GM12878 (cell line): Measurements from ENCODE around the gene ICAM4. TPM values are rescaled to one million over a fixed set of nuclear protein-coding genes. Genes with fewer than 3 reads are reported as not detected.
A peak's percentile ranks its signal among the peaks of the same experiment; 100 is the strongest.

Source experiments
- BCL11A ChIP-seq: IDR thresholded peaks from 2 replicates; pipeline ENCODE4 v1.6.1; 2011; ENCODE audit warnings: low read depth, low read length
- CBFB ChIP-seq: IDR thresholded peaks from 2 replicates; pipeline ENCODE4 v1.6.1; 2016; ENCODE audit warnings: antibody characterized with exemption, low read depth
- CEBPB ChIP-seq, 2 experiments: fragments of 150-350 bp in 1 of 2; IDR thresholded peaks; 2 replicates each; pipeline ENCODE4 v1.6.1; 2012 to 2014; ENCODE audit warnings: low read depth in 2 of 2, low read length in 2 of 2, borderline replicate concordance in 1 of 2, inconsistent platforms in 1 of 2
- EGR1 ChIP-seq, 2 experiments: IDR thresholded peaks; 1 replicate in 1 of 2; 2 replicates in 1 of 2; pipeline ENCODE4 v1.6.1; 2011 to 2012; ENCODE audit warnings: low read depth in 2 of 2, low read length in 2 of 2, borderline replicate concordance in 1 of 2, mild to moderate bottlenecking in 1 of 2, moderate library complexity in 1 of 2
- EP300 ChIP-seq, 2 experiments: fragments of 150-350 bp in 1 of 2; IDR thresholded peaks; 2 replicates each; pipeline ENCODE4 v1.6.1; 2011 to 2012; ENCODE audit warnings: low read depth in 2 of 2, low read length in 2 of 2, borderline replicate concordance in 1 of 2, improper control_type of control experiment in 1 of 2, inconsistent platforms in 1 of 2; ENCODE audit not compliant: control insufficient read depth in 1 of 2
- ETV6 ChIP-seq, 2 experiments: fragments of 450-650 bp in 1 of 2; IDR thresholded peaks in 1 of 2; conservative IDR thresholded peaks in 1 of 2; 2 replicates each; pipeline ENCODE4 v1.6.1; 2014; ENCODE audit warnings: antibody characterized with exemption in 1 of 2, borderline replicate concordance in 1 of 2, low read depth in 1 of 2, mild to moderate bottlenecking in 1 of 2, moderate library complexity in 1 of 2
- IKZF2 ChIP-seq, 2 experiments: fragments of 450-650 bp; IDR thresholded peaks; 2 replicates each; pipeline ENCODE4 v1.6.1; 2017; ENCODE audit warnings: mild to moderate bottlenecking in 2 of 2, moderate library complexity in 2 of 2
- IRF4 ChIP-seq: IDR thresholded peaks from 2 replicates; pipeline ENCODE4 v1.6.1; 2011; ENCODE audit warnings: low read depth, low read length
- MTA2 ChIP-seq: fragments of 450-650 bp; IDR thresholded peaks from 2 replicates; pipeline ENCODE4 v1.6.1; 2016; ENCODE audit warnings: low read depth, mild to moderate bottlenecking, moderate library complexity
- POLR2AphosphoS2 ChIP-seq: IDR thresholded peaks from 2 replicates; pipeline ENCODE4 v1.6.1; 2011; ENCODE audit warnings: low read depth, mild to moderate bottlenecking, low read length, improper control_type of control experiment, moderate library complexity
- USF1 ChIP-seq: IDR thresholded peaks from 2 replicates; pipeline ENCODE4 v1.6.1; 2011; ENCODE audit warnings: borderline replicate concordance, low read depth, mild to moderate bottlenecking, moderate library complexity, mixed read lengths, low read length; ENCODE audit not compliant: insufficient read depth; ENCODE audit errors: extremely low read length
- USF2 ChIP-seq: IDR thresholded peaks from 2 replicates; pipeline ENCODE4 v1.6.1; 2011; ENCODE audit warnings: low read depth, low read length, improper control_type of control experiment, borderline replicate concordance
- ZBED1 ChIP-seq: IDR thresholded peaks from 2 replicates; pipeline ENCODE4 v1.6.1; 2016; ENCODE audit warnings: borderline replicate concordance
- polyA plus RNA-seq, 11 experiments: library from polyadenylated mRNA; depleted of rRNA in 4 of 11; unstranded in 6 of 11; stranded (reverse) in 5 of 11; fragments of >200 nt; fragmentation: Nextera tagmentation in 4 of 11; fragmentation: Illumina TruSeq in 1 of 11; extraction: Ambion mirVana in 4 of 11; extraction: Trizol in 1 of 11; gene quantifications; 1 replicate in 1 of 11; 2 replicates in 10 of 11; pipeline versions ENCODE4 v1.2.1 to v1.2.3, GENCODE V29; 2011 to 2016; ENCODE audit warnings: inconsistent platforms in 2 of 11, missing spikeins in 2 of 11, low read depth in 1 of 11
- total RNA-seq, 4 experiments: library from RNA; depleted of rRNA in 3 of 4; stranded (reverse); fragments of >200 nt in 3 of 4; fragmentation: Illumina TruSeq in 1 of 4; extraction: Trizol in 1 of 4; gene quantifications; 2 replicates each; pipeline versions ENCODE4 v1.2.1 to v1.2.3, GENCODE V29; 2013 to 2021
- TF ChIP-seq, protein P1 (sequence below): fragments of 450-650 bp; formaldehyde crosslinking; IDR thresholded peaks from 2 replicates; pipeline ENCODE4 v1.5.0; 2022; ENCODE audit warnings: mild to moderate bottlenecking, missing genetic modification characterization
- TF ChIP-seq, protein P2 (sequence below): fragments of 450-650 bp; IDR thresholded peaks from 2 replicates; pipeline ENCODE4 v1.6.1; 2018; ENCODE audit warnings: mild to moderate bottlenecking, low read depth, moderate library complexity; ENCODE audit not compliant: partially characterized antibody
- TF ChIP-seq, protein P3 (sequence below): fragments of 450-650 bp; IDR thresholded peaks from 2 replicates; pipeline ENCODE4 v1.6.1; 2017; ENCODE audit warnings: mild to moderate bottlenecking, low read depth, inconsistent platforms; ENCODE audit not compliant: poor library complexity, severe bottlenecking

Gene ICAM4
- total and polyA plus RNA-seq, 10 of the 15 experiments (the other 5 are each of a cell fraction or from before 2014, with no cell fraction given) = 0.31 to 5.1 (median 1.7) TPM

GRCh38 chr19:10251792-10252694 lies 34.7 kb upstream of the ICAM4 start, which contains the start of gene MRPL4 (continued):
- 0 out of 4 replicates have a peak, but pooled peaks of 1 of the 2 experiments have one; percentile 20 for TF ChIP-seq ETV6 (conservative IDR thresholded peaks at IDR 0.05 in 1 of 2, IDR thresholded peaks at IDR 0.05 in 1 of 2; ENCODE audit: borderline replicate concordance in 1 of 2, low read depth in 1 of 2)
- no peak; a peak in 1 of 4 replicates for TF ChIP-seq IKZF2 (IDR thresholded peaks at IDR 0.05)
- TF ChIP-seq USF2 = no peak
- TF ChIP-seq, protein P1, sequence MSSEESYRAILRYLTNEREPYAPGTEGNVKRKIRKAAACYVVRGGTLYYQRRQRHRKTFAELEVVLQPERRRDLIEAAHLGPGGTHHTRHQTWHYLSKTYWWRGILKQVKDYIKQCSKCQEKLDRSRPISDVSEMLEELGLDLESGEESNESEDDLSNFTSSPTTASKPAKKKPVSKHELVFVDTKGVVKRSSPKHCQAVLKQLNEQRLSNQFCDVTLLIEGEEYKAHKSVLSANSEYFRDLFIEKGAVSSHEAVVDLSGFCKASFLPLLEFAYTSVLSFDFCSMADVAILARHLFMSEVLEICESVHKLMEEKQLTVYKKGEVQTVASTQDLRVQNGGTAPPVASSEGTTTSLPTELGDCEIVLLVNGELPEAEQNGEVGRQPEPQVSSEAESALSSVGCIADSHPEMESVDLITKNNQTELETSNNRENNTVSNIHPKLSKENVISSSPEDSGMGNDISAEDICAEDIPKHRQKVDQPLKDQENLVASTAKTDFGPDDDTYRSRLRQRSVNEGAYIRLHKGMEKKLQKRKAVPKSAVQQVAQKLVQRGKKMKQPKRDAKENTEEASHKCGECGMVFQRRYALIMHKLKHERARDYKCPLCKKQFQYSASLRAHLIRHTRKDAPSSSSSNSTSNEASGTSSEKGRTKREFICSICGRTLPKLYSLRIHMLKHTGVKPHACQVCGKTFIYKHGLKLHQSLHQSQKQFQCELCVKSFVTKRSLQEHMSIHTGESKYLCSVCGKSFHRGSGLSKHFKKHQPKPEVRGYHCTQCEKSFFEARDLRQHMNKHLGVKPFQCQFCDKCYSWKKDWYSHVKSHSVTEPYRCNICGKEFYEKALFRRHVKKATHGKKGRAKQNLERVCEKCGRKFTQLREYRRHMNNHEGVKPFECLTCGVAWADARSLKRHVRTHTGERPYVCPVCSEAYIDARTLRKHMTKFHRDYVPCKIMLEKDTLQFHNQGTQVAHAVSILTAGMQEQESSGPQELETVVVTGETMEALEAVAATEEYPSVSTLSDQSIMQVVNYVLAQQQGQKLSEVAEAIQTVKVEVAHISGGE (CRISPR knock-in tag) = no peak
- TF ChIP-seq, protein P2, sequence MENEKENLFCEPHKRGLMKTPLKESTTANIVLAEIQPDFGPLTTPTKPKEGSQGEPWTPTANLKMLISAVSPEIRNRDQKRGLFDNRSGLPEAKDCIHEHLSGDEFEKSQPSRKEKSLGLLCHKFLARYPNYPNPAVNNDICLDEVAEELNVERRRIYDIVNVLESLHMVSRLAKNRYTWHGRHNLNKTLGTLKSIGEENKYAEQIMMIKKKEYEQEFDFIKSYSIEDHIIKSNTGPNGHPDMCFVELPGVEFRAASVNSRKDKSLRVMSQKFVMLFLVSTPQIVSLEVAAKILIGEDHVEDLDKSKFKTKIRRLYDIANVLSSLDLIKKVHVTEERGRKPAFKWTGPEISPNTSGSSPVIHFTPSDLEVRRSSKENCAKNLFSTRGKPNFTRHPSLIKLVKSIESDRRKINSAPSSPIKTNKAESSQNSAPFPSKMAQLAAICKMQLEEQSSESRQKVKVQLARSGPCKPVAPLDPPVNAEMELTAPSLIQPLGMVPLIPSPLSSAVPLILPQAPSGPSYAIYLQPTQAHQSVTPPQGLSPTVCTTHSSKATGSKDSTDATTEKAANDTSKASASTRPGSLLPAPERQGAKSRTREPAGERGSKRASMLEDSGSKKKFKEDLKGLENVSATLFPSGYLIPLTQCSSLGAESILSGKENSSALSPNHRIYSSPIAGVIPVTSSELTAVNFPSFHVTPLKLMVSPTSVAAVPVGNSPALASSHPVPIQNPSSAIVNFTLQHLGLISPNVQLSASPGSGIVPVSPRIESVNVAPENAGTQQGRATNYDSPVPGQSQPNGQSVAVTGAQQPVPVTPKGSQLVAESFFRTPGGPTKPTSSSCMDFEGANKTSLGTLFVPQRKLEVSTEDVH = no peak
- 0 out of 2 replicates have a peak, but pooled peaks have one; percentile 43 for TF ChIP-seq MTA2
- TF ChIP-seq EP300 (IDR thresholded peaks at IDR 0.05; ENCODE audit: borderline replicate concordance in 1 of 2, control insufficient read depth in 1 of 2, low read depth in 2 of 2, low read length in 2 of 2) = no peak
- no peak for TF ChIP-seq CEBPB (IDR thresholded peaks at IDR 0.05; ENCODE audit: borderline replicate concordance in 1 of 2, low read depth in 2 of 2, low read length in 2 of 2)
- TF ChIP-seq IRF4 = peak; percentile 21; the same call in 1 of the 2 replicates
- TF ChIP-seq BCL11A = no peak
- TF ChIP-seq ZBED1 = no peak
- TF ChIP-seq POLR2AphosphoS2 = no peak
- no peak for TF ChIP-seq USF1
- TF ChIP-seq, protein P3, sequence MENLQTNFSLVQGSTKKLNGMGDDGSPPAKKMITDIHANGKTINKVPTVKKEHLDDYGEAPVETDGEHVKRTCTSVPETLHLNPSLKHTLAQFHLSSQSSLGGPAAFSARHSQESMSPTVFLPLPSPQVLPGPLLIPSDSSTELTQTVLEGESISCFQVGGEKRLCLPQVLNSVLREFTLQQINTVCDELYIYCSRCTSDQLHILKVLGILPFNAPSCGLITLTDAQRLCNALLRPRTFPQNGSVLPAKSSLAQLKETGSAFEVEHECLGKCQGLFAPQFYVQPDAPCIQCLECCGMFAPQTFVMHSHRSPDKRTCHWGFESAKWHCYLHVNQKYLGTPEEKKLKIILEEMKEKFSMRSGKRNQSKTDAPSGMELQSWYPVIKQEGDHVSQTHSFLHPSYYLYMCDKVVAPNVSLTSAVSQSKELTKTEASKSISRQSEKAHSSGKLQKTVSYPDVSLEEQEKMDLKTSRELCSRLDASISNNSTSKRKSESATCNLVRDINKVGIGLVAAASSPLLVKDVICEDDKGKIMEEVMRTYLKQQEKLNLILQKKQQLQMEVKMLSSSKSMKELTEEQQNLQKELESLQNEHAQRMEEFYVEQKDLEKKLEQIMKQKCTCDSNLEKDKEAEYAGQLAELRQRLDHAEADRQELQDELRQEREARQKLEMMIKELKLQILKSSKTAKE = no peak
- peak in 1 of 2 experiments; percentile 94; a peak in 2 of 3 replicates for TF ChIP-seq EGR1 (IDR thresholded peaks at IDR 0.05; ENCODE audit: borderline replicate concordance in 1 of 2, low read depth in 2 of 2, low read length in 2 of 2)
- peak; percentile 18; the same call in 1 of the 2 replicates for TF ChIP-seq CBFB
